IMR-90 (cell line): ENCODE measurements around the gene LANCL1. TPM values are rescaled to one million over a fixed set of nuclear protein-coding genes. Genes with fewer than 3 reads are reported as not detected.

Experiments used
- ATAC-seq: fragments of 200-7000 bp; cut with Tn5 transposase; 2 replicates; pipeline ENCODE4 v1.9.1; 2020; ENCODE audit warnings: low read depth, mild to moderate bottlenecking, moderate library complexity
- BruUV-seq: library from RNA; stranded (reverse); fragments of 400-500 nt; replicated peaks from 2 replicates; lab custom pipeline; 2021; lab: Mats Ljungman, UMichigan
- CTCF ChIA-PET: fragments of 300-600 bp; formaldehyde crosslinking; extraction: SDS; loops from one replicate; lab custom pipeline; 2021; ENCODE audit warnings: antibody characterized with exemption; lab: Yijun Ruan, JAX
- POLR2A ChIA-PET: fragments of 300-600 bp; sonication (Branson Sonifier 250); formaldehyde crosslinking; loops from one replicate; lab custom pipeline; 2022; ENCODE audit warnings: antibody characterized with exemption; ENCODE audit not compliant: unreplicated experiment; lab: Charles Lee
- DNase-seq: peaks from one replicate; pipeline ENCODE4 v3.0.0; 2013
- H2AFZ ChIP-seq: replicated peaks from 2 replicates; pipeline ENCODE3; 2013; ENCODE audit warnings: low read length, mild to moderate bottlenecking; ENCODE audit not compliant: poor library complexity
- H2AK5ac ChIP-seq: 2 replicates; pipeline ENCODE4 v1.6.1; 2013; ENCODE audit warnings: low read depth, low read length, inconsistent platforms
- H2AK9ac ChIP-seq: replicated peaks from 2 replicates; pipeline ENCODE3; 2013; ENCODE audit warnings: mild to moderate bottlenecking, low read depth, low read length, moderate library complexity; ENCODE audit not compliant: poor library complexity
- H2BK120ac ChIP-seq: 2 replicates; pipeline ENCODE4 v1.6.1; 2013; ENCODE audit warnings: low read depth, low read length, inconsistent platforms
- H2BK15ac ChIP-seq: 3 replicates; pipeline ENCODE4 v1.6.1; 2013; ENCODE audit warnings: low read depth, low read length, inconsistent platforms
- H2BK20ac ChIP-seq: 2 replicates; pipeline ENCODE4 v1.6.1; 2013; ENCODE audit warnings: low read depth, mild to moderate bottlenecking, inconsistent platforms, low read length, moderate library complexity
- H2BK5ac ChIP-seq: 2 replicates; pipeline ENCODE4 v1.6.1; 2013; ENCODE audit warnings: mild to moderate bottlenecking, low read depth, low read length, inconsistent platforms; ENCODE audit not compliant: poor library complexity, severe bottlenecking
- H3K14ac ChIP-seq: replicated peaks from 2 replicates; pipeline ENCODE4 v1.6.1; 2013; ENCODE audit warnings: low read depth, low read length, inconsistent platforms
- H3K18ac ChIP-seq: 2 replicates; pipeline ENCODE4 v1.6.1; 2013; ENCODE audit warnings: low read depth, low read length, control low read depth
- H3K23ac ChIP-seq: 2 replicates; pipeline ENCODE4 v1.6.1; 2013; ENCODE audit warnings: low read depth, low read length, inconsistent platforms
- H3K27ac ChIP-seq: 2 replicates; pipeline ENCODE4 v1.5.1; 2013; ENCODE audit warnings: mild to moderate bottlenecking, control low read depth, low read length; ENCODE audit not compliant: insufficient read depth
- H3K27me3 ChIP-seq: 2 replicates; pipeline ENCODE4 v1.6.1; 2013; ENCODE audit warnings: low read length; ENCODE audit not compliant: control insufficient read depth, insufficient read depth
- H3K36me3 ChIP-seq: 2 replicates; pipeline ENCODE4 v1.6.1; 2013; ENCODE audit warnings: low read length, mixed read lengths; ENCODE audit not compliant: control insufficient read depth, insufficient read depth
- H3K4ac ChIP-seq: 2 replicates; pipeline ENCODE4 v1.6.1; 2013; ENCODE audit warnings: low read depth, low read length, inconsistent platforms
- H3K4me1 ChIP-seq: 2 replicates; pipeline ENCODE4 v1.6.1; 2013; ENCODE audit warnings: low read length, mixed read lengths; ENCODE audit not compliant: control insufficient read depth, insufficient read depth
- H3K4me2 ChIP-seq: 2 replicates; pipeline ENCODE4 v1.6.1; 2013; ENCODE audit warnings: low read depth, mild to moderate bottlenecking, control low read depth, low read length, moderate library complexity
- H3K4me3 ChIP-seq: 2 replicates; pipeline ENCODE4 v1.5.1; 2013; ENCODE audit warnings: low read depth, mild to moderate bottlenecking, control low read depth, low read length, moderate library complexity; ENCODE audit not compliant: insufficient read depth
- H3K56ac ChIP-seq: 2 replicates; pipeline ENCODE4 v1.6.1; 2013; ENCODE audit warnings: low read length, inconsistent platforms; ENCODE audit not compliant: insufficient read depth; ENCODE audit errors: extremely low read depth
- H3K79me1 ChIP-seq, 2 experiments: 2 replicates each; pipeline ENCODE4 v1.6.1; 2013; ENCODE audit warnings: low read length in 2 of 2, inconsistent platforms in 1 of 2, low read depth in 1 of 2
- H3K9ac ChIP-seq: 2 replicates; pipeline ENCODE4 v1.6.1; 2013; ENCODE audit warnings: low read depth, low read length, control low read depth
- H3K9me1 ChIP-seq: 2 replicates; pipeline ENCODE4 v1.6.1; 2013; ENCODE audit warnings: low read length, inconsistent platforms; ENCODE audit not compliant: insufficient read depth
- H3K9me3 ChIP-seq: 2 replicates; pipeline ENCODE4 v1.6.1; 2013; ENCODE audit warnings: low read length; ENCODE audit not compliant: control insufficient read depth, insufficient read depth
- H4K20me1 ChIP-seq: 2 replicates; pipeline ENCODE4 v1.6.1; 2013; ENCODE audit warnings: low read length, inconsistent platforms; ENCODE audit not compliant: insufficient read depth
- H4K5ac ChIP-seq: 2 replicates; pipeline ENCODE4 v1.6.1; 2013; ENCODE audit warnings: mild to moderate bottlenecking, low read depth, low read length, control low read depth
- H4K8ac ChIP-seq, 2 experiments: 2 replicates each; pipeline ENCODE4 v1.6.1; 2013; ENCODE audit warnings: low read depth in 2 of 2, low read length in 2 of 2, control low read depth in 1 of 2, inconsistent platforms in 1 of 2
- H4K91ac ChIP-seq: 2 replicates; pipeline ENCODE4 v1.6.1; 2013; ENCODE audit warnings: low read depth, low read length, inconsistent platforms; ENCODE audit not compliant: insufficient read depth
- BHLHE40 ChIP-seq: fragments of 150-350 bp; IDR thresholded peaks from 2 replicates; pipeline ENCODE4 v1.6.1; 2016; ENCODE audit warnings: mild to moderate bottlenecking, low read depth, low read length
- CEBPB ChIP-seq: IDR thresholded peaks from 2 replicates; pipeline ENCODE4 v1.6.1; 2012; ENCODE audit warnings: low read depth, low read length, improper control_type of control experiment
- CHD1 ChIP-seq: IDR thresholded peaks from 2 replicates; pipeline ENCODE4 v1.6.1; 2012; ENCODE audit warnings: low read depth, low read length, improper control_type of control experiment
- CTCF ChIP-seq: conservative IDR thresholded peaks from 2 replicates; pipeline ENCODE4 v1.5.1; 2012; ENCODE audit warnings: mild to moderate bottlenecking, low read depth, low read length, improper control_type of control experiment
- ELK1 ChIP-seq: fragments of 150-350 bp; IDR thresholded peaks from 2 replicates; pipeline ENCODE4 v1.6.1; 2016; ENCODE audit warnings: low read depth, mild to moderate bottlenecking, low read length, moderate library complexity, borderline replicate concordance
- FOS ChIP-seq: fragments of 150-350 bp; IDR thresholded peaks from 2 replicates; pipeline ENCODE4 v1.6.1; 2016; ENCODE audit warnings: low read depth, low read length
- MAFK ChIP-seq: IDR thresholded peaks from 2 replicates; pipeline ENCODE4 v1.6.1; 2012; ENCODE audit warnings: low read depth, low read length, improper control_type of control experiment
- MAZ ChIP-seq: IDR thresholded peaks from 2 replicates; pipeline ENCODE4 v1.6.1; 2012; ENCODE audit warnings: low read depth, mild to moderate bottlenecking, low read length, improper control_type of control experiment, moderate library complexity, borderline replicate concordance
- MXI1 ChIP-seq: IDR thresholded peaks from 2 replicates; pipeline ENCODE4 v1.6.1; 2012; ENCODE audit warnings: low read depth, mild to moderate bottlenecking, low read length, moderate library complexity, borderline replicate concordance
- NFE2L2 ChIP-seq: fragments of 150-350 bp; IDR thresholded peaks from 2 replicates; pipeline ENCODE4 v1.6.1; 2016; ENCODE audit warnings: low read depth, mild to moderate bottlenecking, low read length
- POLR2A ChIP-seq: IDR thresholded peaks from 2 replicates; pipeline ENCODE4 v1.6.1; 2012; ENCODE audit warnings: mild to moderate bottlenecking, low read depth, low read length
- RAD21 ChIP-seq: IDR thresholded peaks from 2 replicates; pipeline ENCODE4 v1.6.1; 2012; ENCODE audit warnings: low read length, improper control_type of control experiment
- RCOR1 ChIP-seq: IDR thresholded peaks from 2 replicates; pipeline ENCODE4 v1.6.1; 2012; ENCODE audit warnings: mild to moderate bottlenecking, low read length, improper control_type of control experiment; ENCODE audit not compliant: insufficient replicate concordance
- RFX5 ChIP-seq: IDR thresholded peaks from 2 replicates; pipeline ENCODE4 v1.8.0; 2012; ENCODE audit warnings: low read depth, mild to moderate bottlenecking, low read length, moderate library complexity
- SMC3 ChIP-seq: fragments of 150-350 bp; IDR thresholded peaks from 2 replicates; pipeline ENCODE4 v1.6.1; 2016; ENCODE audit warnings: low read depth, mild to moderate bottlenecking, antibody characterized with exemption, low read length, moderate library complexity
- USF2 ChIP-seq: fragments of 150-350 bp; IDR thresholded peaks from 2 replicates; pipeline ENCODE4 v1.6.1; 2017; ENCODE audit warnings: mild to moderate bottlenecking, antibody characterized with exemption, low read length, low read depth
- WGBS, 2 experiments: methylation state at CpG; one replicate each; pipeline versions ENCODE4 v1.1.5 to v1.1.7; 2013; ENCODE audit warnings: missing lambda C conversion rate in 2 of 2; ENCODE audit not compliant: insufficient read length in 1 of 2; ENCODE audit errors: extremely low coverage in 2 of 2; 5-methylcytosine and 5-hydroxymethylcytosine counted together
- dilution Hi-C: fragments of 300-500 bp; cut with HindIII; formaldehyde crosslinking; loops from one replicate; pipeline ENCODE4 v1.14.3; 2018; ENCODE audit warnings: low sequenced_read_pairs; ENCODE audit not compliant: unreplicated experiment
- in situ Hi-C: fragments of 300-500 bp; cut with MboI; formaldehyde crosslinking; loops from 3 replicates; pipeline ENCODE4 v1.14.3; 2019; ENCODE audit warnings: low sequenced_read_pairs, inconsistent platforms, mixed read lengths
- intact Hi-C: fragments of 100-400 bp; cut with micrococcal nuclease; formaldehyde crosslinking; loops from 2 replicates; pipeline ENCODE4 v1.10.0; 2022
- polyA plus RNA-seq, 3 experiments: library from polyadenylated mRNA; depleted of rRNA; stranded (reverse); fragments of >200 nt; gene quantifications; 2 replicates each; pipeline ENCODE4 v1.2.3, GENCODE V29; 2012; ENCODE audit warnings: low replicate concordance in 1 of 3
- total RNA-seq: library from RNA; depleted of rRNA; stranded (reverse); fragments of >200 nt; gene quantifications from 2 replicates; pipeline ENCODE4 v1.2.3, GENCODE V29; 2012

Gene LANCL1
- total and polyA plus RNA-seq, 2 of the 4 experiments (the other 2 are of a cell fraction): 29.7 to 53.8 TPM

- Histone ChIP-seq H3K79me1 (no peaks in the 10 kb centered on the region), H2AK9ac (no peak overlapping the region), H4K20me1 (no peaks in the 10 kb centered on the region), H2BK15ac (no peak overlapping the region), H3K4ac (no peak overlapping the region), H3K4me1 (no peaks in the 10 kb centered on the region), H3K4me3 (no peak overlapping the region), H2BK120ac (no peak overlapping the region), H4K8ac (no peak overlapping the region), H4K5ac (no peak overlapping the region), H3K27me3 (no peaks in the 10 kb centered on the region), H2AK5ac (no peak overlapping the region), H3K9ac (no peak overlapping the region), H3K18ac (no peak overlapping the region), H3K56ac (no peak overlapping the region), H3K14ac (no peak overlapping the region), H2BK5ac (no peak overlapping the region), H3K27ac (no peak overlapping the region), H3K9me1 (no peaks in the 10 kb centered on the region; the same call in 1 of the 2 replicates), H3K4me2 (no peak overlapping the region), H2BK20ac (no peak overlapping the region), H3K36me3 (peaks cover 9% of the 10 kb centered on the region), H4K91ac (no peak overlapping the region), H2AFZ (no peak overlapping the region), H3K23ac (no peak overlapping the region), H3K9me3 (no peaks in the 10 kb centered on the region)
- TF ChIP-seq CTCF: no peak
- no peak for TF ChIP-seq USF2
- TF ChIP-seq MAFK: no peak
- no peak for TF ChIP-seq POLR2A
- TF ChIP-seq FOS: no peak
- TF ChIP-seq MAZ: no peak
- no peak for TF ChIP-seq BHLHE40
- no peak for TF ChIP-seq MXI1
- TF ChIP-seq RCOR1: no peak
- TF ChIP-seq NFE2L2: no peak
- no peak for TF ChIP-seq SMC3
- TF ChIP-seq RFX5: no peak
- no peak for TF ChIP-seq ELK1
- no peak for TF ChIP-seq CEBPB
- no peak for TF ChIP-seq RAD21
- no peak for TF ChIP-seq CHD1
- DNase-seq (no peak), ATAC-seq (no peak)
- intact Hi-C loops: no loop called here
- BruUV-seq: no TSS peak
- no CpG with 5 or more reads among the region's 3 CpGs for WGBS, 2 experiments
- dilution Hi-C loops: no loop called here
- ChIA-PET CTCF (no interaction called here), POLR2A (no interaction called here)
- in situ Hi-C loops: no loop called here
These were observed 36.4 kb downstream of the LANCL1 start for GRCh38 chr2:210440206-210440605.
